GM23338 (cell line): ENCODE data around the gene SLC6A19. TPM values are rescaled to one million over a fixed set of nuclear protein-coding genes. Genes with fewer than 3 reads are reported as not detected.

Experiments
- ATAC-seq: fragments of 200-7000 bp; cut with Tn5 transposase; 3 replicates; pipeline ENCODE4 v1.9.1; 2020
- DNase-seq: peaks from one replicate; pipeline ENCODE4 v3.0.0-alpha.2; 2015; ENCODE audit warnings: low spot score
- H2AFZ ChIP-seq: fragments of 200-600 bp; sonication (generic); 2 replicates; pipeline ENCODE4 v1.8.0; 2016; ENCODE audit warnings: antibody characterized with exemption, mild to moderate bottlenecking, moderate library complexity
- H3F3A ChIP-seq: fragments of 200-600 bp; sonication (generic); replicated peaks from 2 replicates; pipeline ENCODE4 v1.8.0; 2017; ENCODE audit warnings: antibody characterized with exemption, mixed run types, low read depth
- H3K27ac ChIP-seq: fragments of 200-600 bp; sonication (generic); 2 replicates; pipeline ENCODE4 v1.6.1; 2016; ENCODE audit warnings: low read depth
- H3K27me3 ChIP-seq: fragments of 200-600 bp; sonication (generic); 2 replicates; pipeline ENCODE4 v1.8.0; 2016; ENCODE audit warnings: mild to moderate bottlenecking, mixed run types, moderate library complexity; ENCODE audit not compliant: insufficient read depth
- H3K36me3 ChIP-seq: fragments of 200-600 bp; sonication (generic); 2 replicates; pipeline ENCODE4 v1.8.0; 2016; ENCODE audit warnings: mild to moderate bottlenecking; ENCODE audit not compliant: insufficient read depth
- H3K4me1 ChIP-seq: fragments of 200-600 bp; sonication (generic); 2 replicates; pipeline ENCODE4 v1.8.0; 2016; ENCODE audit warnings: mild to moderate bottlenecking, moderate library complexity; ENCODE audit not compliant: insufficient read depth
- H3K4me2 ChIP-seq: fragments of 200-600 bp; sonication (generic); 2 replicates; pipeline ENCODE4 v1.7.1; 2017; ENCODE audit warnings: mixed run types
- H3K4me3 ChIP-seq: fragments of 200-600 bp; sonication (generic); 2 replicates; pipeline ENCODE4 v1.6.1; 2016; ENCODE audit warnings: mixed run types
- H3K79me2 ChIP-seq: fragments of 200-600 bp; sonication (generic); replicated peaks from 2 replicates; pipeline ENCODE4 v1.8.0; 2017; ENCODE audit warnings: mild to moderate bottlenecking; ENCODE audit not compliant: insufficient read depth
- H3K9me2 ChIP-seq: fragments of 200-600 bp; sonication (generic); 2 replicates; pipeline ENCODE4 v1.8.0; 2017; ENCODE audit not compliant: insufficient read depth
- H4K20me1 ChIP-seq: fragments of 200-600 bp; sonication (generic); replicated peaks from 2 replicates; pipeline ENCODE4 v1.8.0; 2017; ENCODE audit warnings: mild to moderate bottlenecking; ENCODE audit not compliant: insufficient read depth
- H3K27ac Mint-ChIP-seq: 2 replicates; pipeline ENCODE4 v1.8.0; 2020; ENCODE audit warnings: inconsistent platforms, mild to moderate bottlenecking, moderate library complexity, mixed read lengths
- H3K27me3 Mint-ChIP-seq: 3 replicates; pipeline ENCODE4 v1.8.0; 2022; ENCODE audit warnings: low read depth, mild to moderate bottlenecking, moderate library complexity, mixed read lengths, inconsistent platforms; ENCODE audit not compliant: insufficient read depth, poor library complexity
- H3K36me3 Mint-ChIP-seq: 3 replicates; pipeline ENCODE4 v1.8.0; 2021; ENCODE audit warnings: low read depth, mild to moderate bottlenecking, inconsistent platforms, moderate library complexity, mixed read lengths
- H3K4me1 Mint-ChIP-seq: 3 replicates; pipeline ENCODE4 v1.8.0; 2020; ENCODE audit warnings: mild to moderate bottlenecking, inconsistent platforms, mixed read lengths
- H3K4me3 Mint-ChIP-seq: 3 replicates; pipeline ENCODE4 v1.8.0; 2021; ENCODE audit warnings: moderate library complexity, mild to moderate bottlenecking, inconsistent platforms, mixed read lengths
- H3K9me3 Mint-ChIP-seq: 3 replicates; pipeline ENCODE4 v1.8.0; 2020; ENCODE audit warnings: moderate library complexity, mild to moderate bottlenecking, inconsistent platforms, mixed read lengths
- CREB1 ChIP-seq: fragments of 250-450 bp; sonication (Bioruptor Pico); IDR thresholded peaks from 2 replicates; pipeline ENCODE4 v1.5.0; 2020; ENCODE audit warnings: low read depth, mild to moderate bottlenecking, moderate library complexity
- NANOG ChIP-seq: IDR thresholded peaks from 2 replicates; pipeline ENCODE4 v1.6.1; 2016; ENCODE audit warnings: antibody characterized with exemption, borderline replicate concordance
- POLR2AphosphoS5 ChIP-seq: IDR thresholded peaks from 2 replicates; pipeline ENCODE4 v1.6.1; 2016; ENCODE audit warnings: antibody characterized with exemption, low read depth
- ZNF114 ChIP-seq: fragments of 250-450 bp; sonication (Bioruptor Pico); IDR thresholded peaks from 2 replicates; pipeline ENCODE4 v1.5.0; 2020; ENCODE audit warnings: mild to moderate bottlenecking, moderate library complexity
- ZNF331 ChIP-seq: fragments of 250-450 bp; sonication (Bioruptor Pico); IDR thresholded peaks from 2 replicates; pipeline ENCODE4 v1.5.0; 2020; ENCODE audit warnings: low read depth, mild to moderate bottlenecking, moderate library complexity
- polyA plus RNA-seq: library from polyadenylated mRNA; unstranded; fragments of >200 nt; fragmentation: Nextera tagmentation; extraction: Ambion mirVana; gene quantifications from 2 replicates; pipeline ENCODE4 v1.2.1, GENCODE V29; 2016
- total RNA-seq: library from RNA; depleted of rRNA; stranded (reverse); fragments of >200 nt; shearing (Covaris generic); gene quantifications from 2 replicates; pipeline ENCODE4 v1.2.3, GENCODE V29; 2014
- TF ChIP-seq, protein P1 (sequence below), 2 experiments: fragments of 200-600 bp in 1 of 2; sonication (generic) in 1 of 2; conservative IDR thresholded peaks; 2 replicates each; pipeline versions ENCODE4 v1.5.1 to v1.6.1; 2016 to 2017; ENCODE audit warnings: antibody characterized with exemption in 2 of 2, low read depth in 2 of 2, mild to moderate bottlenecking in 2 of 2, moderate library complexity in 1 of 2

Gene SLC6A19
- total and polyA plus RNA-seq, 2 experiments from 2014 or later = not detected

DNA sequence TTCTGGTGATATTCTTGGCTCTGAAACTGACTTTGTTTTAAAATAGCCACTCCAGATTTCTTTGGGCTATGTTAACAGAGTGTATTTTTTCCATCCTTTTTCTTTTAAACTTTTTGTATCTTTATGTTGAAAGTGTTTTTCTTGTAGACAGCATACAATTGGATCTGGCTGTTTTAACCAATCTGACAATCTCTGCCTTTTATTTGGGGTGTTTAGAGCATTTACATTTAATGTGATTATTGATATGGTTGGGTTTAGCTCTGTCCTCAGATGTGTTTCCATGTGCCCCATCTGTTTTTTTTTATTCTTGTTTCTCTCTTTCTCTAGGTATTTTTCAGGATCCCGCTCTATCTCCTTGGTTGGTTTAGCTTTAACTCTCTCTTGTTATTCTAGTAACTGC is 34.4 kb downstream of the SLC6A19 start:
- Histone ChIP-seq H3K9me2 (no peaks in the 10 kb centered on the region), H3K4me3 (no peak overlapping the region), H3K27ac (no peak overlapping the region), H2AFZ (no peak overlapping the region), H3K27me3 (no peaks in the 10 kb centered on the region), H3F3A (no peaks in the 10 kb centered on the region), H3K4me1 (no peaks in the 10 kb centered on the region), H3K36me3 (no peaks in the 10 kb centered on the region), H4K20me1 (no peaks in the 10 kb centered on the region), H3K4me2 (no peak overlapping the region), H3K79me2 (no peaks in the 10 kb centered on the region)
- Mint-ChIP-seq H3K9me3 (peaks cover 20% of the 10 kb centered on the region), H3K27ac (no peak overlapping the region), H3K4me3 (no peak overlapping the region), H3K4me1 (no peaks in the 10 kb centered on the region), H3K27me3 (peaks cover 3% of the 10 kb centered on the region), H3K36me3 (no peaks in the 10 kb centered on the region)
- ATAC-seq (no peak), DNase-seq (no peak)
- TF ChIP-seq ZNF331 (CRISPR knock-in tag) (no peak), ZNF114 (no peak), NANOG (no peak), POLR2AphosphoS5 (no peak), CREB1 (no peak)
- TF ChIP-seq, protein P1, sequence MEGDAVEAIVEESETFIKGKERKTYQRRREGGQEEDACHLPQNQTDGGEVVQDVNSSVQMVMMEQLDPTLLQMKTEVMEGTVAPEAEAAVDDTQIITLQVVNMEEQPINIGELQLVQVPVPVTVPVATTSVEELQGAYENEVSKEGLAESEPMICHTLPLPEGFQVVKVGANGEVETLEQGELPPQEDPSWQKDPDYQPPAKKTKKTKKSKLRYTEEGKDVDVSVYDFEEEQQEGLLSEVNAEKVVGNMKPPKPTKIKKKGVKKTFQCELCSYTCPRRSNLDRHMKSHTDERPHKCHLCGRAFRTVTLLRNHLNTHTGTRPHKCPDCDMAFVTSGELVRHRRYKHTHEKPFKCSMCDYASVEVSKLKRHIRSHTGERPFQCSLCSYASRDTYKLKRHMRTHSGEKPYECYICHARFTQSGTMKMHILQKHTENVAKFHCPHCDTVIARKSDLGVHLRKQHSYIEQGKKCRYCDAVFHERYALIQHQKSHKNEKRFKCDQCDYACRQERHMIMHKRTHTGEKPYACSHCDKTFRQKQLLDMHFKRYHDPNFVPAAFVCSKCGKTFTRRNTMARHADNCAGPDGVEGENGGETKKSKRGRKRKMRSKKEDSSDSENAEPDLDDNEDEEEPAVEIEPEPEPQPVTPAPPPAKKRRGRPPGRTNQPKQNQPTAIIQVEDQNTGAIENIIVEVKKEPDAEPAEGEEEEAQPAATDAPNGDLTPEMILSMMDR (conservative IDR thresholded peaks at IDR 0.05; ENCODE audit: low read depth in 2 of 2) = no peak

DNA sequence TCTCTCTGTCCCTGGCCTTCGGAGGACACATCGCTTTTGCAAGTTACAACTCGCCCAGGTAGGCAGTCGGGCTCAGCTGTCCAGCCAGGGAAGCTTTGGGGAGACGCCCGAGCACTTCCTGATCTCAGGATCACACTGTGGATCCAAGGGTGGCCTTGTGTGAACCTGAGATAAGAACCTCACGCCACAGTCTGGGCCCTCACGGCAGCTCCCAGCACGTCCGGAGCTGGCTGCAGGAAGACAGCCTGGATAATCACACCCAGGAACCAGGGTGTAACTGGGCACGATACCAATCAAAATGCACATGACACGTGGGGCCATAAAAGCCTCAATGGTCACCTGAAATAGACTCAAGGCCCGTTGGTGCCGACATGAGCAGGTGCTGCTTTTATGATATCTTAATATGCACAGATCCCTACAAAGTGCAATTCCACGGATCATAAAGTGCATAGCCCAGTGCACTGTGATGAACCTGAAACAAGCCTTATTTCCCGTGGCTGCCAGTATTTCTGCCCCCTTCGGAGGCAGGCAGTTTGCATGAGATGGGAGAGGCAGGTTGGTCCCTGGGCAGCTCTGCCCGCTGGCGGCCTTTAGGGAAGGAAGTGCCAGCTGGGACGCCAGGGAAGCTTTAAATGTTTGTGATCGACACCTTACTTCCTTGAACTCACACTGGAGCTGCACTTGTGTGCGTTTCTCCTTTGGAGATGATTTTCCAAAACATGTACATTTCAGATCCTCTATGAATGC is 38.3 kb downstream of the SLC6A19 start:
- Histone ChIP-seq H3K4me2 (no peak overlapping the region), H3K4me3 (no peak overlapping the region), H3K79me2 (no peaks in the 10 kb centered on the region), H3K27me3 (no peaks in the 10 kb centered on the region), H2AFZ (no peak overlapping the region), H4K20me1 (no peaks in the 10 kb centered on the region), H3K27ac (no peak overlapping the region), H3K36me3 (no peaks in the 10 kb centered on the region), H3F3A (no peaks in the 10 kb centered on the region), H3K9me2 (no peaks in the 10 kb centered on the region), H3K4me1 (0 out of 2 replicates have a peak, but pooled peaks cover 3% of the 10 kb centered on the region)
- Mint-ChIP-seq H3K4me1 (peaks cover 13% of the 10 kb centered on the region; the same call in 2 of the 3 replicates), H3K27ac (no peak overlapping the region), H3K4me3 (no peak overlapping the region), H3K36me3 (no peaks in the 10 kb centered on the region), H3K9me3 (peaks cover 20% of the 10 kb centered on the region), H3K27me3 (peaks cover 5% of the 10 kb centered on the region)
- DNase-seq = no peak
- TF ChIP-seq, protein P1 (conservative IDR thresholded peaks at IDR 0.05; ENCODE audit: low read depth in 2 of 2) = no peak
- ATAC-seq = no peak
